ENCODE data around the gene EVX2.

EVX2 gene

DNA sequence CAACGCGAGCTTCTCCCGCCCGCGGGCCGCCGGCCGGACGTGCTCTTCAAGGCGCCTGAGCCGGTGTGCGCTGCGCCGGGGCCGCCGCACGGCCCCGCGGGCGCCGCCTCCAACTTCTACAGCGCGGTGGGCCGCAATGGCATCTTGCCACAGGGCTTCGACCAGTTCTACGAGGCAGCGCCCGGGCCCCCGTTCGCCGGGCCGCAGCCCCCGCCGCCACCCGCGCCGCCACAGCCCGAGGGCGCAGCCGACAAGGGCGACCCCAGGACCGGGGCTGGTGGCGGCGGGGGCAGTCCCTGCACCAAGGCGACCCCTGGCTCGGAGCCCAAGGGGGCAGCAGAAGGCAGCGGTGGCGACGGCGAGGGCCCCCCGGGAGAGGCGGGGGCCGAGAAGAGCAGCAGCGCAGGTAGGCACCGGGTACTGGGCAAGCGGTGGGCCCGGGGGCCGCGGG is 24.0 kb upstream of the EVX2 start:
- DNase-seq (ENCODE audit: low spot score), result no peak

DNA sequence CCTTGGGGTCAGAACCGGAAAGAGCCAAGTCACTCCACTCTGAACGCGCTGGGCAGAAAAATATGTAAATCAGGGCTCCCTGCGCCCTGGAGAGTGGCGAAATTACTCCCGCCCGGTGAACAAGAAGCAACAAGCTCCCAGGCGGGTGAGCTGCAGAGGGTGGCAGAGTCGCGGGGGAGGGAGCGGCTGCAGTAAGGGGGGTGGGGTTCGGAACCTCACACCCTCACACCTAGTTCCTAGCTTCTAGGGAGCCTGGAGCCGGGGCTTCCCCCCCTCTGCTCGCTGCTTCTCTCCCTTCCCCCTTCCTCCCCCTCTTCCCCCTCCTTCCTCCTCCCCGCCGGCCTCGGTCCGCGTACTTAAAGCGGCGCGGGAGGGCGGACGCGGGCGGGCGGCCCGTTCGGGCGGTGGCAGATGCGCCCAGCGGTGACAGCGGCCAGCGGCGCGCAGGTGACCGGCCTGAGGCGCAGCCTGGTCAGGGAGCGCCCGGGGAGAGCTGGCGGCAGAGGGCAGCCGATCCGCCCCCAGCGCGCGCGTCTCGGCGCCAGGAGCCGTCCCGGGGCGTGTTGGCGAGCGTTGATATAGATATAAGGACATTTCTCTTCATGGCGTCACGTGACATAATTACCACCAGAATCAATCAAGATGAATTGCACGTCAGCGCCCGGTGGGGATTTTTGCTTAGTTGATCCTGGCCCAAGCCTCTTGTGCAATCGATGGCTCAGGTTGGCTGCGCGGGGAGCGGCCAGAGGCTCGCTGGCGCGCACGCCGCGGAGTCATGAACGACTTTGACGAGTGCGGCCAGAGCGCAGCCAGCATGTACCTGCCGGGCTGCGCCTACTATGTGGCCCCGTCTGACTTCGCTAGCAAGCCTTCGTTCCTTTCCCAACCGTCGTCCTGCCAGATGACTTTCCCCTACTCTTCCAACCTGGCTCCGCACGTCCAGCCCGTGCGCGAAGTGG is 23.1 kb upstream of the EVX2 start, which contains the start of gene HOXD11:
HOXD11 (plus strand) TSS at position 700 of the 959 bp plus-strand sequence; CDS start at position 776, 76 bp downstream.
- DNase-seq (ENCODE audit: low spot score), result peak; percentile 74

- DNase-seq (ENCODE audit: low spot score), result no peak
Observed at GRCh38 chr2:176105730-176106580, 22.2 kb upstream of the EVX2 start.

DNA sequence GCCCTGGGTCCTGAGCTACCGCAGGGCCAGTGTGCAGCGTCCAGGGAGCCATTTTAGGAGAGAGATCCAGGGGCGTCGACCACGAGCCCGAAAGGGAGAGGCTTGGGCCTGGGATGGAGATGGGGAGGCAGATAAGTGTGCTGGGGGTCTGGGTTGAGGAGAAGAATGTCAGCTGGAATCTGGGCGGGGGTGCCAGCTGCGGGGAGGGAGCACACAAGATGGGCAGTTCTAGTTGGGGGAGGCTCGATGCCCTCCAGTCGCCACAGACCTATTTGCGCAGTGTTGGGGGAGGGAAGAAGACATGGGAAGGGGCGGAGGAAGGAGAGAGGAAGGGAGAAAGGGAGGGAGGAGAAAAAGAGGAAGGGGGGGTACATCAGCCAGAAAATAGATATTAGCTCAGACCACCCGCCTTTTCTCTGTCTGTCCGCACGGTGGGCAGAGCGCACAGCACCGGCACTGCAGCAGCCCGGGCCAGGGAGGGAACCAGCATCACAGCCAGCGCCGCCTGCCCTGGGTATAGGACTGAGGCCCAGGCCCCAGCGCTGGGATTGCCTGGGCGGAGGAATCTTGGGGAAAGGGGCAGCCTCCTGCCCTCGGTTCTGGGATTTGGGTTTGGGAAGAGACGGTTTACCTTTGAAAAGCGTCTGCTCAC is 21.4 kb upstream of the EVX2 start:
- no peak for DNase-seq (ENCODE audit: low spot score)

DNA sequence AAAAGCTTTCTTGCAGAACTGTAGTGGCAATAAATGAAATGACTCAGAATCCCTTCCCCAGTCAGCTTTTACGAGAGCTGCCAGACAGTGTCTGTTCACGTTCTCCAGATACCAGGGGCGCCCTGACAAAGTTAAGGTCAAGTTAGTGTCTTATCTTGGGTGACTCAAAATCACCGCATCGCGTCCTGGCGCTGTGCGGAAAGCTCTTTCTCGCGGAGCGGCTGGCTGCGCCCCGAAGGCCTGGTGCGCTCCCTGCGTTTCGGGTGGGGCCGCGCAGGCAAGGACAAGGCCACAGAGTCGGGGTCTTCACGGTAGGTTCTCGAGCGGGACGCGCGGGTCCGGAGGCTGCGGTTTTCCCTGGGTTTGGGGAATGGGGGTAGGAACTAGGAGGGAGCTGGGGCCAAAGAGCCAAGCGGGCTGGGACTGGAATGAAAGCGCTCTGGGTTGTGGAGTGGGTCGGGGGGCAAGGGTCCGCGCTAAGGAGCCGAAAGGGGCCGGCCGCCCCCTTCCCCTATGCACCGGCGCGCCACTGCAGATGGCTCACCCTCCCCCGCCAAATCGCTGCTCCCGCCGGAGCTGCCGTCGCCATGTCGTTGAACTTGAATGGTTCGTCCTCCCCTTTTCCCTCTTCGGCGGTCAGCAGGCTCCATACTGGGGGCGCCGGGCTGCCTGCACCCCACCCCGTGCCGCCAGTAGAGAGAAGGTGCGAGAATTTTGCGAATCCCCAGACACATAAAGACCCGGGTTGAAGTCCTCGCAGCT is 20.7 kb upstream of the EVX2 start:
- no peak for DNase-seq (ENCODE audit: low spot score)

DNA sequence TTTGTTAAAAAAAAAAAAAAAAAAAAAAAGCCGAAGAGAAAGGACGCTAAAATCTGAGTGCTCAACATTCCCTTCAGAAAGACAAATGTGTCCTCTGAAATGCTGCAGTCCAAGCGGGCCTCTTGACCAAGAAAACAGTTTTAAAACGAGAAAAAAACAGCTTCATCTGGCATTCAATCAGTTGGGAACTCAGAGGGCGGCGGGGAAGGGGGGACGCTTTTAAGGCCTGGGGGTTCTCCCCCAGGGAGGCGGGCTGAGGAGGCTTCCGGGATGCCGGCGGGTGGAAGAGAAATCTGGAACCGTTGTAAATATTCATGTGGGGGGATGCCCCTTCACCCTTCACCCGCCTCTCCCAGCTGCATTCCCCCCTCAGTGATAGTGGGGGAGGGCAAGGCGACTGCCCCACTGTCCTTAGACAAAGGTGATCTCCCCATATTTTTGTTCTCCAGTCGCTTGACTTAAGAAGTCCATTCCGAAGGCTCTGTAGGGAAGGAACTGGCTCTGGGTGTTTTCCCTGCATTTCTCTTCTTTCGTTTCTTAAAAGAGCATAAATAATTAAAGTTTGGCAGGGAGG is 20.1 kb upstream of the EVX2 start:
- DNase-seq (ENCODE audit: low spot score), result no peak

DNA sequence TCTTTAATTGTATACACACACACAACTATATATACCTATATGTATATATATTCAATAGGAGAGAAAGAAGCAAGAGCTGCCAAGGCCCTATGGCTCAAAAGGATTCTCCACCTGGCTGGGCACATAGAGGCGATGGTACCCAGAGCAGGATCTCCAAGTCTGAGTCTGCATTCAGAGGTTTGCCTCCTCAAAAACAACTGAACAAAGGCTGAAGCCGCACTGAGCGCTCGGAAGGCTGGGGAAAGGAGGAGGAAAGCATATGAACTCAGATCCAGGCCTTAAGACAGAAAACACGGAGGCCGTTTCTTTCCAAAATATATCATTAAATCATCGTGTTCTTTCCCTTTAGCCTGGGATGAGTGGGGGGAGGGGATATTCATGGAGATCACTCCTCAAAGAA is 19.4 kb upstream of the EVX2 start:
- DNase-seq (ENCODE audit: low spot score), result no peak

GRCh38 chr2:176102309-176102866 is 18.6 kb upstream of the EVX2 start:
- DNase-seq (ENCODE audit: low spot score), result no peak

DNA sequence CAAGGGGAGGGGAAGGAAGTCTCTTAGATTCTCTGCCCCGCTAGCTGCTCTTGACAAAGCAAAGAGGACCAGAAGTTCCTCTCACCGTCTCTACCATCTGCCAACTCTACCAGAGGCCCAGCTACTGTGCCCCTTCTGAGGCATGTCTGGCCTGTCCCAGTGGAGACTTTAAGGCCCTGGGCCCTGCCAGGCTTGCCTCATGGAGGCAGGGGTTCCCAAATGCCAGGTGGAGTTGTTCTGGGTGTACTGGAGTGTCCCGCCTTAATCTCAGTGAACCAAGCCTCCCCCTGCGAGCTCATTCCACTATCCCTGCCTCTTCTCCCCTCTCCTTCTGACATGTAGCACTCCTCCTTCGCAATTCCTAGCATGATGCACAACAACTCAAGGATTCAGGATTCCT is 18.1 kb upstream of the EVX2 start:
- no peak for DNase-seq (ENCODE audit: low spot score)

DNA sequence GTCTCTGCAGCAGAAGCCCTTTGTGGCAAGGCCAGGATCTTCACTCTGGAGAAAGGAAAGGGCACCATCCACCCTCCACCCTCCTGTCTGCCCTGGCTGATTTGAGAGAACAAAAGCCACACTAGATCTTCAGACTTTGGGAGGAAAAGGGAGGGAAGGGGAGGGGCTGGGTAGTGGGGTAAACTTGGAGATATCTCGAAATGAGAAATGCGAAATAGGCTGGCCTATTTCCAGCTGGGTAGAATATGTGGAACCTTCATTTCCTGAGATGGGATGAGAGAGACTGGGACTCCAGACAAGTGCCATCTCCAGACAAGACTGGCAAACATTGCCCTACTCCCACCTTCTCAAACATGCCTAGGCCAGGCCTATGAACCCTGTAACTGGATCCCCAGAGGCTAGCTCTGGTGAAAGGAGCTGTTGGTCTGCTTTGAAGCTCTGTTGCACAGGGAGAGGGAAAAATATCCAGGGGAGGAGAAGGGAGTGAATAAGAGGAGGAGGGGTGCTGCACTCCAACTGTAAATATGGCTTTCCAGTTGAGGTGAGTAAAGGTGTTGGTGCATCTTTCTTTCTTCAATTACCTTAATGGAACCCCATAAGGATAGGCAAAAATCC is 17.6 kb upstream of the EVX2 start:
- no peak for DNase-seq (ENCODE audit: low spot score)

GRCh38 chr2:176100547-176101140 is 16.9 kb upstream of the EVX2 start:
- no peak for DNase-seq (ENCODE audit: low spot score)

DNA sequence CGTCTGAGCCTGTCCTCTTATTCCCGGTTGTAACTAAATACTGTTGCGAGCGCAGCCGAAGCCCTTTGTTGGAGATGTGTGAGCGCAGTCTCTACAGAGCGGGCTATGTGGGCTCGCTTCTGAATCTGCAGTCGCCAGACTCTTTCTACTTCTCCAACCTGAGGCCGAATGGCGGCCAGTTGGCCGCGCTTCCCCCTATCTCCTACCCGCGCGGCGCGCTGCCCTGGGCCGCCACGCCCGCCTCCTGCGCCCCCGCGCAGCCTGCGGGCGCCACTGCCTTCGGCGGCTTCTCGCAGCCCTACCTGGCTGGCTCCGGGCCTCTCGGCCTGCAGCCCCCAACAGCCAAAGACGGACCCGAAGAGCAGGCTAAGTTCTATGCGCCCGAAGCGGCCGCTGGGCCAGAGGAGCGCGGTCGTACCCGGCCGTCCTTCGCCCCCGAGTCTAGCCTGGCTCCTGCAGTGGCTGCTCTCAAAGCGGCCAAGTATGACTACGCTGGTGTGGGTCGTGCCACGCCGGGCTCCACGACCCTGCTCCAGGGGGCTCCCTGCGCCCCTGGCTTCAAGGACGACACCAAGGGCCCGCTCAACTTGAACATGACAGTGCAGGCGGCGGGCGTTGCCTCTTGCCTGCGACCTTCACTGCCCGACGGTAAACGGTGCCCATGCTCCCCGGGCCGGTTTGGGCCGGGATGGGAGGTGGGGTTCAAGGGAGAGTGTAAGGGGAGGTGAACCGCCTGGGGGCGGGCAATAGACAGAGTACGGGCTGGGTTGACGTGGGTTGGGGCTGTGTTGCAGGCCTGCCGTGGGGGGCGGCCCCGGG is 16.2 kb upstream of the EVX2 start, which contains the start of gene HOXD12:
HOXD12 (plus strand) TSS at position 68 of the 819 bp plus-strand sequence; CDS start at position 75, 7 bp downstream.
- no peak for DNase-seq (ENCODE audit: low spot score)

GRCh38 chr2:176099159-176099727 is 15.5 kb upstream of the EVX2 start:
- no peak for DNase-seq (ENCODE audit: low spot score)

DNA sequence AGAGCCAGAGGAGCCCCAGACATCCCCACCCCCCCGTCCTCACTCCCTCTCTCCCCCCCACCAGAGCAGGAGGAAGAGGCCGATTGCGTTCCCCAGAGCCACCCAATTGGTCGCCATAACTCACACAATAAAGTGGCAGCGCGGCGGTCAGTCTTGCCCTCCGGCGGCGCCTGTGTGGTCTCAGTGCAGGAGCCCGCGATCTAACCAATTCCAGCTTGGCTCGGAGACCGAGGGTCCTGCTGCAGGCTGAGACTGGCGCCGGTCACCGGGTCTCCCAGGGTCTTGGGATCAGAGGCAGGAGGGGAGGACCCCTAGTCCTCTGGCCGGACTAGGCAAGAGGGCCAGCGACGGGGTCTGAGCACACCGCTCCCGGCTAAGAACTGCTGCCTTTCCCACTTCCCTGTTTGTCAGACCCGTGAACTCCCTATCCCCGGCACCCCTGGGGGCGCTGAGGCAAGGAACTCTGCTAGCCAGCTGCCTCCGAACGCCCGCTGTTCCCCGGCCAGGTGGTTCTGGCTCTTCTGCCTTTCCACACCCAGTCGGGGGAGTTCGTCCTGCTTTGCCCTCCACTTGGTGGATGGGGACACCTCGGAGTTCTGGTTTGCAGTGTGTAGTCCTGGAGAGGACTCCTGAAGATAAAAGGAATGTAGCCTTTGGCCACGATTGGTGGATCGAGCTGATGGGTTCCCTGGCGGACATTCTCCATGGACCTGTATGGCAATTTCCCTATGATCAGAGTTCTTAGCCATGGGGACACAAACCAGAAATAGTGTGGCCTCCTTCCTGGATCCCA is 14.8 kb upstream of the EVX2 start:
- no peak for DNase-seq (ENCODE audit: low spot score)

GRCh38 chr2:176097820-176098365 is 14.1 kb upstream of the EVX2 start:
- DNase-seq (ENCODE audit: low spot score), result no peak

- DNase-seq (ENCODE audit: low spot score), result peak; percentile 96
Observed at GRCh38 chr2:176096986-176097819, 13.4 kb upstream of the EVX2 start.
